NK-92 treated with Interleukin-12 subunit alpha and Interleukin-12 subunit beta, amount 100 ng/mL, for 24 hours (cell line): Measurements from ENCODE around the gene IMPA2.
"Not testable (repeated sequence)": the region's sequence is repeated elsewhere in the genome, so short reads cannot be mapped to it uniquely, and the experiment has no call there.

ENCODE experiments used
- DNase-seq: peaks from one replicate; lab custom pipeline; 2025; lab: John Stamatoyannopoulos, UW

The IMPA2 gene

GRCh38 chr18:11962597-11962996 is 18.7 kb upstream of the IMPA2 start:
- no peak for DNase-seq

- no peak for DNase-seq
These were observed 17.3 kb upstream of the IMPA2 start for GRCh38 chr18:11963991-11964484.

GRCh38 chr18:11969904-11970835 is 11.1 kb upstream of the IMPA2 start:
- no peak for DNase-seq

GRCh38 chr18:11970836-11971226 is 10.5 kb upstream of the IMPA2 start:
- not testable (repeated sequence) for DNase-seq

GRCh38 chr18:11972371-11973174 is 8.7 kb upstream of the IMPA2 start:
- DNase-seq: no peak

GRCh38 chr18:11974741-11975325 is 6.5 kb upstream of the IMPA2 start:
- no peak for DNase-seq

GRCh38 chr18:11975723-11976122 is 5.6 kb upstream of the IMPA2 start:
- DNase-seq: no peak

GRCh38 chr18:11976315-11977152 is 4.8 kb upstream of the IMPA2 start:
- no peak for DNase-seq

- DNase-seq: no peak
These were observed 4.2 kb upstream of the IMPA2 start for GRCh38 chr18:11977153-11977466.

- DNase-seq: no peak
These were observed 2.4 kb upstream of the IMPA2 start for GRCh38 chr18:11978956-11979355.

- no peak for DNase-seq
These were observed 1.2 kb upstream of the IMPA2 start for GRCh38 chr18:11980163-11980493.

GRCh38 chr18:11980494-11981191 is 664 bp upstream of the IMPA2 start:
- no peak for DNase-seq

GRCh38 chr18:11981543-11982366 is 448 bp downstream of the IMPA2 start:
- no peak for DNase-seq

- no peak for DNase-seq
These were observed 1.7 kb downstream of the IMPA2 start for GRCh38 chr18:11982981-11983380.

GRCh38 chr18:11983592-11983991 is 2.3 kb downstream of the IMPA2 start:
- no peak for DNase-seq

- DNase-seq: no peak
These were observed 2.8 kb downstream of the IMPA2 start for GRCh38 chr18:11984091-11984490.

GRCh38 chr18:11985586-11985985 is 4.3 kb downstream of the IMPA2 start:
- DNase-seq: no peak

- no peak for DNase-seq
These were observed 4.8 kb downstream of the IMPA2 start for GRCh38 chr18:11986061-11986460.

GRCh38 chr18:11987527-11987926 is 6.2 kb downstream of the IMPA2 start:
- DNase-seq: no peak

- DNase-seq: no peak
These were observed 7.9 kb downstream of the IMPA2 start for GRCh38 chr18:11989174-11989573.
